Cardiac muscle cell (in vitro differentiated cells and primary cell): ENCODE data around the gene XRCC1. TPM values are rescaled to one million over a fixed set of nuclear protein-coding genes. Genes with fewer than 3 reads are reported as not detected.

Experiments
- DNase-seq, 2 donors: peaks; one replicate each; pipeline versions ENCODE4 v3.0.0 to v3.0.0-alpha.2; 2010 to 2017; ENCODE audit warnings: low read depth in 1 of 2, low spot score in 1 of 2
- H3K27ac ChIP-seq: fragments of 200-600 bp; sonication (generic); 2 replicates; pipeline ENCODE4 v1.5.1; 2016
- H3K27me3 ChIP-seq: fragments of 200-600 bp; sonication (generic); 2 replicates; pipeline ENCODE4 v1.6.0; 2016; ENCODE audit warnings: control low read depth
- H3K36me3 ChIP-seq: fragments of 200-600 bp; sonication (generic); 2 replicates; pipeline ENCODE4 v1.5.1; 2016; ENCODE audit warnings: control low read depth
- H3K4me1 ChIP-seq: fragments of 200-600 bp; sonication (generic); 2 replicates; pipeline ENCODE4 v1.8.1; 2017; ENCODE audit warnings: low read depth, mild to moderate bottlenecking, mixed run types
- H3K4me3 ChIP-seq: fragments of 200-600 bp; sonication (generic); 2 replicates; pipeline ENCODE4 v1.5.1; 2016; ENCODE audit warnings: mild to moderate bottlenecking
- H3K9me3 ChIP-seq: fragments of 200-600 bp; sonication (generic); 2 replicates; pipeline ENCODE4 v1.5.1; 2017; ENCODE audit warnings: low read depth, mild to moderate bottlenecking, control low read depth
- CTCF ChIP-seq: IDR thresholded peaks from 2 replicates; pipeline ENCODE4 v1.5.1; 2012; ENCODE audit warnings: low read depth, mild to moderate bottlenecking, low read length
- polyA plus RNA-seq: library from polyadenylated mRNA; unstranded; fragments of >200 nt; fragmentation: Nextera tagmentation; extraction: Ambion mirVana; gene quantifications from 2 replicates; pipeline ENCODE4 v1.2.1, GENCODE V29; 2016
- total RNA-seq: library from RNA; depleted of rRNA; stranded (reverse); fragments of >200 nt; gene quantifications from 2 replicates; pipeline ENCODE4 v1.2.3, GENCODE V29; 2016

The XRCC1 gene
- total and polyA plus RNA-seq, 2 experiments from 2014 or later, result 52.0 to 82.5 TPM

GRCh38 chr19:43561139-43561970 lies 14.0 kb downstream of the XRCC1 start:
- H3K4me3 ChIP-seq, result no peak overlapping the region
- no peak for TF ChIP-seq CTCF

GRCh38 chr19:43560687-43561086 lies 14.6 kb downstream of the XRCC1 start:
- TF ChIP-seq CTCF, result no peak
- no peak for DNase-seq

More at GRCh38 chr19:43561139-43561970, 14.0 kb downstream of the XRCC1 start:
- H3K36me3 ChIP-seq, result peaks cover 12% of the 10 kb centered on the region
- no peaks in the 10 kb centered on the region for H3K4me1 ChIP-seq
- H3K27me3 ChIP-seq, result no peaks in the 10 kb centered on the region
- H3K9me3 ChIP-seq, result no peaks in the 10 kb centered on the region
- DNase-seq, result no peak
- no peak overlapping the region for H3K27ac ChIP-seq

GRCh38 chr19:43555185-43555770 lies 20.0 kb downstream of the XRCC1 start:
- peak; percentile 92 for TF ChIP-seq CTCF
- H3K27me3 ChIP-seq, result no peaks in the 10 kb centered on the region
- peak; percentile 71 to 80 for DNase-seq
- no peaks in the 10 kb centered on the region for H3K4me1 ChIP-seq
- no peak overlapping the region for H3K4me3 ChIP-seq
- H3K36me3 ChIP-seq, result peaks cover 31% of the 10 kb centered on the region
- no peak overlapping the region for H3K27ac ChIP-seq
- H3K9me3 ChIP-seq, result no peaks in the 10 kb centered on the region

More at GRCh38 chr19:43560687-43561086, 14.6 kb downstream of the XRCC1 start:
- Histone ChIP-seq H3K4me1 (no peaks in the 10 kb centered on the region), H3K4me3 (no peak overlapping the region), H3K27ac (no peak overlapping the region), H3K36me3 (peaks cover 12% of the 10 kb centered on the region), H3K9me3 (no peaks in the 10 kb centered on the region), H3K27me3 (no peaks in the 10 kb centered on the region)

GRCh38 chr19:43554317-43554895 lies 20.9 kb downstream of the XRCC1 start:
- no peaks in the 10 kb centered on the region for H3K9me3 ChIP-seq
- H3K36me3 ChIP-seq, result peaks cover 35% of the 10 kb centered on the region
- no peak for TF ChIP-seq CTCF
- no peaks in the 10 kb centered on the region for H3K4me1 ChIP-seq
- no peak overlapping the region for H3K4me3 ChIP-seq
- no peak overlapping the region for H3K27ac ChIP-seq
- no peaks in the 10 kb centered on the region for H3K27me3 ChIP-seq
- DNase-seq, result no peak

GRCh38 chr19:43553656-43554055 lies 21.7 kb downstream of the XRCC1 start:
- TF ChIP-seq CTCF, result no peak
- H3K27me3 ChIP-seq, result no peaks in the 10 kb centered on the region
- H3K4me1 ChIP-seq, result no peaks in the 10 kb centered on the region
- no peaks in the 10 kb centered on the region for H3K9me3 ChIP-seq
- H3K4me3 ChIP-seq, result no peak overlapping the region
- no peak overlapping the region for H3K27ac ChIP-seq
- H3K36me3 ChIP-seq, result peaks cover 38% of the 10 kb centered on the region
- no peak for DNase-seq
